GM13976 (cell line): ENCODE measurements around the gene CNTNAP2.

Experiments used
- DNase-seq: peaks from one replicate; pipeline ENCODE4 v3.0.0; 2012; ENCODE audit warnings: low spot score
- CTCF ChIP-seq: IDR thresholded peaks from 2 replicates; pipeline ENCODE4 v1.5.1; 2012; ENCODE audit warnings: borderline replicate concordance, mild to moderate bottlenecking; ENCODE audit not compliant: insufficient read depth; ENCODE audit errors: extremely low read depth, missing control alignments, control extremely low read depth
- in situ Hi-C: fragments of 300-500 bp; cut with MboI; formaldehyde crosslinking; loops from one replicate; pipeline ENCODE4 v1.12.0; 2022; ENCODE audit warnings: low sequenced_read_pairs, mixed read lengths, inconsistent platforms; ENCODE audit not compliant: unreplicated experiment

Gene CNTNAP2

GRCh38 chr7:147079083-147079482 is 962.5 kb downstream of the CNTNAP2 start:
- TF ChIP-seq CTCF = no peak
- no peak for DNase-seq
- in situ Hi-C loops = no loop called here

GRCh38 chr7:147079921-147080420 is 963.4 kb downstream of the CNTNAP2 start:
- no peak for DNase-seq
- in situ Hi-C loops = no loop called here
- no peak for TF ChIP-seq CTCF

DNA sequence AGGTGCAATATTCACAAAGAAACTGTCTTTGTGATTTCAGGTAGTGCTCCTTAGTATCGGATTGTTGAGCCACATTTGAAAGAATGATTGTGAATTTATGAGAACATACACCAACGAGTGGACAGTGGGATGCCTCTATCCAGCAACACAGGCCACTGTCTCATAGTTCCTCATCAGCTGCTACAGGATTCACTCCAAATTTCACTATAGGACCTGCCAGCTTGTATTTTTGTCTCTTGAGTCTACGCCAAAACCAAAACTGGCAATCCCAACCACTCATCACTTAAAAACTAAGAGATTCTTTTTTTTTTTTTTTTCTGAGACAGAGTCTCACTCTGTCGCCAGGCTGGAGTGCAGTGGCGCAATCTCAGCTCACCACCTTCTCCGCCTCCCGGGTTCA is 964.5 kb downstream of the CNTNAP2 start:
- TF ChIP-seq CTCF = no peak
- no peak for DNase-seq

GRCh38 chr7:147089051-147089461 is 972.5 kb downstream of the CNTNAP2 start:
- TF ChIP-seq CTCF = no peak
- DNase-seq = no peak
- in situ Hi-C loops = no loop called here

More for the DNA sequence above, 964.5 kb downstream of the CNTNAP2 start:
- in situ Hi-C loops = no loop called here

GRCh38 chr7:147089608-147090007 is 973.0 kb downstream of the CNTNAP2 start:
- in situ Hi-C loops = no loop called here
- DNase-seq = no peak
- no peak for TF ChIP-seq CTCF

GRCh38 chr7:147096629-147097028 is 980.0 kb downstream of the CNTNAP2 start:
- DNase-seq = no peak
- in situ Hi-C loops = no loop called here
- no peak for TF ChIP-seq CTCF

DNA sequence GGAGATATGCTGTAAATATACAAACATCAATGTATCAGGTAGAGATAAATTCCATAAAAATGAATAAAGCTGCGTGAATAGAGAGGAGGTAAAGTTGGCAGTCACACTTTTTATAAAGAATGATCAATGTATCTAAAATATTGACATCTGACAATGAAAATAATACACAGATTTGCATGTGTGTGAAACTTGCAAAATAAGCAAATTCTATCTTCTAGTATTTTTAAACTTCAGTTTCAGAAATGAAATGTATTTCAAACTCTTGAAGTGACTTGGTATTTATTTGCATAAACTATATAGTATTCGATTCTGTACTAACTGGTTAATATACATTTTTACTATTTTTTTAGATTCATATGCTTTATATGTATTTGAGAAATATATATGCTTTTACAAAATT is 986.6 kb downstream of the CNTNAP2 start:
- no peak for TF ChIP-seq CTCF
- in situ Hi-C loops = no loop called here
- DNase-seq = no peak
